Measurements from ENCODE around the gene PGA3.

GRCh38 chr11:61174949-61175348 lies 28.4 kb upstream of the PGA3 start:
- TF ChIP-seq, protein P1, sequence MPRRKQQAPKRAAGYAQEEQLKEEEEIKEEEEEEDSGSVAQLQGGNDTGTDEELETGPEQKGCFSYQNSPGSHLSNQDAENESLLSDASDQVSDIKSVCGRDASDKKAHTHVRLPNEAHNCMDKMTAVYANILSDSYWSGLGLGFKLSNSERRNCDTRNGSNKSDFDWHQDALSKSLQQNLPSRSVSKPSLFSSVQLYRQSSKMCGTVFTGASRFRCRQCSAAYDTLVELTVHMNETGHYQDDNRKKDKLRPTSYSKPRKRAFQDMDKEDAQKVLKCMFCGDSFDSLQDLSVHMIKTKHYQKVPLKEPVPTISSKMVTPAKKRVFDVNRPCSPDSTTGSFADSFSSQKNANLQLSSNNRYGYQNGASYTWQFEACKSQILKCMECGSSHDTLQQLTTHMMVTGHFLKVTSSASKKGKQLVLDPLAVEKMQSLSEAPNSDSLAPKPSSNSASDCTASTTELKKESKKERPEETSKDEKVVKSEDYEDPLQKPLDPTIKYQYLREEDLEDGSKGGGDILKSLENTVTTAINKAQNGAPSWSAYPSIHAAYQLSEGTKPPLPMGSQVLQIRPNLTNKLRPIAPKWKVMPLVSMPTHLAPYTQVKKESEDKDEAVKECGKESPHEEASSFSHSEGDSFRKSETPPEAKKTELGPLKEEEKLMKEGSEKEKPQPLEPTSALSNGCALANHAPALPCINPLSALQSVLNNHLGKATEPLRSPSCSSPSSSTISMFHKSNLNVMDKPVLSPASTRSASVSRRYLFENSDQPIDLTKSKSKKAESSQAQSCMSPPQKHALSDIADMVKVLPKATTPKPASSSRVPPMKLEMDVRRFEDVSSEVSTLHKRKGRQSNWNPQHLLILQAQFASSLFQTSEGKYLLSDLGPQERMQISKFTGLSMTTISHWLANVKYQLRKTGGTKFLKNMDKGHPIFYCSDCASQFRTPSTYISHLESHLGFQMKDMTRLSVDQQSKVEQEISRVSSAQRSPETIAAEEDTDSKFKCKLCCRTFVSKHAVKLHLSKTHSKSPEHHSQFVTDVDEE (CRISPR knock-in tag; IDR thresholded peaks at IDR 0.05), result no peak
- TF ChIP-seq ARNTL (CRISPR knock-in tag; IDR thresholded peaks at IDR 0.05; ENCODE audit: borderline replicate concordance, low read depth) (no peak), ZFP3 (CRISPR knock-in tag; IDR thresholded peaks at IDR 0.05) (no peak)
